GM21737 (cell line): ENCODE data around the gene FAM120A.

ENCODE experiments used
- ATAC-seq: cut with Tn5 transposase; IDR thresholded peaks from one replicate; pipeline ENCODE4 v1.9.1; 2021; ENCODE audit warnings: mild to moderate bottlenecking, moderate library complexity; ENCODE audit not compliant: unreplicated experiment

FAM120A gene

DNA sequence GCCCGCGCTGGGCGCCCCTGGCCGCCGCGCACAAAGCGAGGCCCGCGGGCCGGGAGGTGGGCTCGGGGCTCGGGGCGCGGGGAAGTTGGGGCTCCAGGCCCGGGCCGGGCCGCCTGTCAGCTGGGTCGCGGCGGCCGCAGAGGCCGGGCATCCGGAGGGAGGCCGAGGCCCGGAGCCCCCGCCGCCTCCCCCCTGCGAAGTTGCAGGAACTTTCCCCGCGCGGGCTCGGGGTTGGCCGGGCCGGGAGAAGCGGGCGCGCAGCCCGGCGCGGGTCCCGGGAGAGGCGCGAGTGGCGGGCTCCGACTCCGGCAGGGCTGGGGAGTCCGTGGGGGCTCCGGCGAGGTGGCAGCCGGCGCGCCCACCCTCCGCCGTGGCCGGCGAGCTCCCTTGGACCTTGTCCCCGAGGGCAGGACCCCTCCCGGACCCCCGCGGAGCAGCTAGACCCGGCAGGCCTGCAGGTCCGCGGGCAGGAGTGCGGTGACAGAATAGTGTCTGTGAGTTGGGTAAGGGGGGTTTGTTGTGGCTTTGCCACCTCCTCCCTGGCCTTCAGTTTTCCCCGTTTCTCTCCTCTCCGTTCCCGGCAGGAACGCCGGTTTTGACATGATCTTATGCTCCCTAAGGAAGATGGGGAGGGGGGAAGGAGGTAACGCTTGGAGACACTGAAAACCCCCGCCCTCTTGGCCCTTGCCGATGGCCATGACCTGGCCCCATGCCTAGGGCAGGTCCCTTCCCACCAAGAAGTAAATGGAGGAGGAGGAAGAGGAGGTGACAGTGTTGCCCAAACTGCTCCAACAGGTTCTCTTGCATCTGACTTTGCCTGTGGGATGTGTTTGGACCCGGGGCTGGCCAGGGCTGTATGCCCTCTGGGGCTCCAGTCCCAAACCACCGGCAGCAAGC is 125.8 kb downstream of the FAM120A start:
- ATAC-seq, result no peak

DNA sequence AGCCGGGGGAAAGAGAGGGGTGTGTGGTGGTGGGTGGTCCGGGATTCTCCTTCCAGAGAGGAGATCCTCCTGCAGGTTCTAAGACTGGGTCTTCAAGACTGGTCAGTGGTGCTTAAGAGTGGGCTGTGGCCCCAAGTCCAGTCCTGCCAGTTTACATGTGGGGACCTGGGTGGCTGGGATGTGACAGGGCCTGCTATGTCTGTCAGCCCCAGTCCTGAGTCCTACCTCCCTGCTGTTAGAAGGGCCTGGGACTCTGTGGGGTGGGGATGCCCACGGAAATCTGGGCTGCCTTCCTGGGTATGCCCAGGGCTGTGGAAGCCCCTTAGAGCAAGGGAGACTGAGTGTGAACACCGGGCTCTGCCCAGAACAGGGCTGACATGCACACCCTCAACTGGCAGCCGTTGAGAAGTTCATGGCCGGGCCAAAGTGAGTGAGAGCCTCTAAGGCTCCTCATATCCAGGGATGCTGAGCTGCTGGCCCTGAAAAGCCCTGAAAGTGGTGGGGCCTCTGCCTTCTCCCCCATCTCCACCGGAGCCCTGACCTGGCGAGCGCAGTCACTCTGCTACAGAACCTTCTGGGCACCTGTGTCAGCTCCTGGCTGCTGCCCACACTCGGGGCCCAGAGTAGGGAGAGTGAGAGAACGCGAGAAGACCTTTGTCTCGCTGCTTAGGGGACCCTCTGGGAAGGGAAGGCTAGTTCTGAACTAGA is 126.6 kb downstream of the FAM120A start:
- no peak for ATAC-seq

DNA sequence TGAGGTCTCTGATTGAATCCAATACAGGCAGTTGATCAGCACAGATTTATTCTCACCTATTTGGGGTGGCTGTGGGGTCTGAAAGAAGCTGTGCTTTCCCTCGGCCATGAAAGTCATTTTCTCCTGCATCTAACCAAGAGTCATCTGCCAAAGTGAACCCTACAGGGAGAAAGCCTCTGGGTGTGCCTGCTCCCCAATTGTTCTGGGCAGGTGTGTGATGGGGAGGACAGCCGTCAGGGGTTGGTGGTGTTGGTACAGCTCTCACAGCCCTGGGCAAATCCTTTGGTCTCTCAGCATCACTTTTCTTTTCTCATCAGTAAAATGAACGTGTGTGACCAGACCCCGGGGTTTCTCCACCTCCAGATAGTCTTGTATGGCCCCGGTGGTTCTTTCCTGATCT is 127.4 kb downstream of the FAM120A start:
- ATAC-seq, result no peak

GRCh38 chr9:93579711-93580516 is 128.4 kb downstream of the FAM120A start:
- ATAC-seq, result no peak

DNA sequence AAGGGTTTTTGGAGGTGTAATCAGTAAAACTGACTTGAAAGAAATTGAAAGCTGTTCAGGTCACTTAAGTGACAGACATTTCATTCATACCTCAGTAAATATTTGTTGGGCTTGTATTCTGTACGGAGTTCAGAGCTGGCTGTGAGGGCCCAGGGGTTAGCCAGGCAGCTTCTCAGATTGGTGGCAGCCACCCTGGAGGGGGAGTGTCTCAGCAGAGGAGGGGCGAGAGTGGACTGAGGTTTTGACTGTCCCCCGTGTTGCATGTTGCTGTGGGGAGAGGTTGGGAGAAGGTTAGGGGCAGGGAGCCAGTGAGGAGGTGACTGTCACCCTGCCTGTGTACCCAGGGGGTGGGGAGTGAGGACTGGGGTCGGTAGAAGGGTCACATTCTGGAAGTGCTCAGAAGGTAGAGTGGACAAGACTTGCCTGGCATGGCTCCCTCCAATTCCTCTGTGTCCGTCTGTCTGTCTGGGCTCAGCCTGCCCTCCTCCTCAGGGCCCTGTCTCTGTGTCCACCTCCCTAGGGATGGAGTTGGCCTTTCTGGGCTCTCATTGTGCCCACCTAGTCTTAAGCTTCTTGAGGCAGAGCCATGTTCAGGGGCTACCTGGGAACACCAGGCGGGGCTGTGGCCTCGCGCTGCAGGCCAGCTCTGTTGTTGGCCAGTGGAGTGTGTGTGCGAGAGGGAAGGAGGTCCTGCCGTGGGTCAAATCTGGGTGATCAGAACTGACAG is 129.3 kb downstream of the FAM120A start:
- ATAC-seq, result no peak

DNA sequence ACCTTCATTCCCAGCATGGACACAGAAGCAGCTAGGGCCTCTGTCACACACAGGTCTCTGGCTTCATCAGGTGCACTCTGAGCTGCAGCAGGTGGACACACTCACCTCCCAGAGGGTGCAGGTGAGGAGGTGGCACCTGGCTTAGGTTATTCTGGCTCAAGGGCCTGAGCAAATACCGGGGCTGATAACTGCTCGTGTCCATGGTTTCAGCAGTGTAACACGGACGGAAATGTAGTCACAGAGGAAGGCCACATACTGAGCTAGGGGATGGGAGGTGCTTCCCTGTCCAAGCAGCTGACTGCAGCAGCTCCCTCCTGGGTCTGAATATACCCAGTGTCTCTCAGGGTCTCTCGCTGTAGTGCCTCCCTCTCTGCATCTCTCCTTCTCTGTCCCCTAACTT is 130.6 kb downstream of the FAM120A start:
- ATAC-seq, result no peak

DNA sequence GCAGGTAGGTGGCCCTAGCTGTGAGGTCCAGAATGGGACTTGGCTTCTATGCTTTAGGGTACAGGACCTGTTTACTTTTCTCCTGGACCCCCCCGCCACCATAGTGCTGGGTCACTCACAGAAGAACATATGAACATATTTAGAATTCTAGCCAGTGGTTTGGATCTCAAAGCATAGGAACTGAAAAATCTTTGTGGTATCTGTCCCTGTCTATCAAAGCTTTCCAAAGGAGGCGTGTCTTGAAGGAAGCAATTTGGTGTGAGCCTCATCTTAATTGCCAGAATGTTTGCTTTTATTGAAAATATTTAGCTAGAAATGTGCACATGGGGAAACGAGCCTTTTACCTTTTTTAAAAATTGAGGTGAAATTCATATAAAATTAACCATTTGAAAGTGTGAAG is 131.1 kb downstream of the FAM120A start:
- ATAC-seq, result no peak

DNA sequence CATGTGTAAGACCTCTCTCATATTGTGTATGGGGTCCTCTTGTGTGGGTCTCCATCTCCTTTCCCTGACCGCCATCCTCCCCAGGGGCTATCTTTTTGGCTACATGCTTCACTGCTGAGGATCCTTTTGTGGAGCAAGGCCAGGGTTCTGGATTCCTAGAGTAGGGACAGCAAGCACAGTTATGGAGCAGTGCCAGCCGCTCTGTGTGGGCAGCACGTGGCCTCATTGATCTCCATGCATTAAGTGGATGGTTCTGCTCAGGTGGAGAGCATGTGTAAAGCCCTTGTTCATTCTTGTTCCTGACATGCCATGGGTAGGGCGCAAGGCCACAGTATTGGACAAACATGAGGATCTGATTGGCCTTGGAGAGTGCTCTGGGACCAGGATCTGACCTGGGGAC is 133.8 kb downstream of the FAM120A start:
- ATAC-seq, result no peak

- no peak for ATAC-seq
Measured at GRCh38 chr9:93585695-93586094, 134.2 kb downstream of the FAM120A start.

GRCh38 chr9:93586290-93587057 is 135.0 kb downstream of the FAM120A start:
- ATAC-seq, result no peak

DNA sequence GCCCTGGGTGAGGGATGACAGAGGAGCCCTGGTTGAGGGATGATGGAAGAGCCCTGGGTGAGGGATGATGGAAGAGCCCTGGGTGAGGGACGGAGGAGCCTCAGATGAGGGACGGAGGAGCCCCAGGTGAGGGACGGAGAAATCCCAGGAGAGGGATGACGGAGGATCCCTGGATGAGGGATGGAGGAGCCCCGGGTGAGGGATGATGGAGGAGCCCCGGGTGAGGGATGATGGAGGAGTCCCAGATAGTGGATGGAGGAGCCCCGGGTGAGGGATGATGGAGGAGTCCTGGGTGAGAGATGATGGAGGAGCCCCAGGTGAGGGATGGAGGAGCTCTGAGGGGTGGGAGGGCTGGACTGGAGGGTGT is 135.8 kb downstream of the FAM120A start:
- no peak for ATAC-seq

DNA sequence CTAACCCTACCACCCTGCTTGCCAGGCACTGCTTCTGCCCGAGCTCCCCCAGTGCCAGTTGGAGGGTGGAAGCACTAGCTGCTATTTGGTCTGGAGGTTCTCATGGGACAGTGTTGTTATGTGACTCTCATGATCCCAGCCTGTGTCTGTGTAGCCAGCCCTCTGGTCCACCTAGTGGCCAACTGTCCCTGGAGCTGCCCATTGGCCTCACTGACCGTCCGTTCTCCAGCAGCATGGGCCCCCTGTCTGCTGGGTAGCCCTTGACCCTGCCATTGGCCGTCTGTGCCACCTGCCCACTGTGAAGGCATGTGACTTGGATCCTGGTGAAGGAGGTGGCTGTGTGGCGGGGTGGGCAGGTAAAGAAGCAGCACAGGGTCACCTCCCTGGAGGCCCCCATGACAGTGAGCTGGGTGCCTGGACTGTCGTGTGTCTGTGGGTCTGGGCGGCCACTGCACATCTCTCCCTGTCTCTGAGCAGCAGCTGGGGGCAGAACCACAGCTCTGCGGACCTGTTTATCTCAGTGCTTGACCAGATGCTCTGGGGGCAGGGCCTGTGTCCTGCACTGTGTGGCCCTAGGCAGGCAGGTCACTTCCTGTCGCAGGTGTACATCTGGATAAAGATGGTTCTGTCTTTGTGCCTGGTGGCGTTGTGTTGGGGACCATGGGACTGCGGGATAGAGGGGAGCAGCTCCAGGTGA is 136.3 kb downstream of the FAM120A start:
- no peak for ATAC-seq

DNA sequence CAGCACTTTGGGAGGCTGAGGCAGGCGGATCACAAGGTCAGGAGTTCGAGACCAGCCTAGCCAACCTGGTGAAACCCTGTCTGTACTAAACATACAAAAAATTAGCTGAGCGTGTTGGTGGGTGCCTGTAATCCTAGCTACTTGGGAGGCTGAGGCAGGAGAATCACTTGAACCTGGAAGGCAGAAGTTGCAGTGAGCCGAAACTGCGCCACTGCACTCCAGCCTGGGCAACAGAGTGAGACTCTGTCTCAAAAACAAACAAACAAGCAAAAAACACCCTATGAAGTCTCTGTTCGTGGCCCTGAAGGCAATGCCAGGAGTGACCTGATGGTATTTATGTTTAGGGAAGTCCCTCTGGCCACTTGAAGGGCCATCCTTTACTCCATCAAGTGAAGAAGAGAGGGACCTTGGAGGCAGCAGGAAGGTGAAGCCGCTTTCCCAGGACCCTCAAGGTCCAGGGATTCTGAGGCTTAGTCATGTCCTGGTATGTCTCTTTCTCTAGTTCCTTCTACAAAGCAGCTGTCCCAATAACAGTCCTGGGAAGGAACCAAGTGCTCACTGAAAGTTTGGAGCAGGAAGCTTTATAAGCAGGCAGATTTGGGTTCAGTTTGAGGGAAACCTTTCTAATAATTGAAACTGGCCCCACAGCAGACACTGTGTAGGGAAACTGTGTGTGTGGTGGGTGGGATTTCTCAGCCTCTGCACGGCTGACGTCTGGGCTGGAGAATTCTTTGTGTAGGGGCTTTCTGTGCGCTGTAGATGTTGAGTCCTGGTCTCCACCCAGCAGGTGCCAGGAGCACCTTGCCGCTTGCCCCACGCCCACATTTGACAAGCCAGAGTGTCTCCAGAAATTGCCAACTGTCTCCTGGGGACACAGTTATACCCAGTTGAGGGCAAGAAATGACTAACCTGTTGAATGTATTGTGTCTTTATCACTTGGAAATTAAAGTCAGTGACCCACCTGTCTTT is 137.4 kb downstream of the FAM120A start:
- ATAC-seq, result no peak

DNA sequence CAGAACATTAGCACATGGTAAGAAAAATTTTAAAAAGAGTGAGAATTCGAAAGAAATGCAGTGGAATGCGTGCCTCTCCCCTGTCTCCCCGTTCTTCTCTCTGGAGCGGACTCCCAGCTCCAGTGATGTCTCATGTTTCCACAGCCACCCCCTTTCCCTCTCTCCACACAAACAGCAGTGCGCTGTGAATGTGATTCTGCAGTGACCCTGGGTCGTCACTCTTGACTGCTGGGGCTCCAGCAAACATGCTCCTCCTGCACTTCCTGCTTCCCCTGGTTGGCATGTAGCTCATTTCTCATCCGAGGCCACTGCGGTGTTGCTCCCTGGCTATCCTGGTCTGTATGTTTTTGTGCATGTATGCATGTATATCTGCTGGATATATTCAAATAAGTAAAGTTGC is 138.2 kb downstream of the FAM120A start:
- ATAC-seq, result no peak

- ATAC-seq, result no peak
Measured at GRCh38 chr9:93590609-93591234, 139.2 kb downstream of the FAM120A start.

DNA sequence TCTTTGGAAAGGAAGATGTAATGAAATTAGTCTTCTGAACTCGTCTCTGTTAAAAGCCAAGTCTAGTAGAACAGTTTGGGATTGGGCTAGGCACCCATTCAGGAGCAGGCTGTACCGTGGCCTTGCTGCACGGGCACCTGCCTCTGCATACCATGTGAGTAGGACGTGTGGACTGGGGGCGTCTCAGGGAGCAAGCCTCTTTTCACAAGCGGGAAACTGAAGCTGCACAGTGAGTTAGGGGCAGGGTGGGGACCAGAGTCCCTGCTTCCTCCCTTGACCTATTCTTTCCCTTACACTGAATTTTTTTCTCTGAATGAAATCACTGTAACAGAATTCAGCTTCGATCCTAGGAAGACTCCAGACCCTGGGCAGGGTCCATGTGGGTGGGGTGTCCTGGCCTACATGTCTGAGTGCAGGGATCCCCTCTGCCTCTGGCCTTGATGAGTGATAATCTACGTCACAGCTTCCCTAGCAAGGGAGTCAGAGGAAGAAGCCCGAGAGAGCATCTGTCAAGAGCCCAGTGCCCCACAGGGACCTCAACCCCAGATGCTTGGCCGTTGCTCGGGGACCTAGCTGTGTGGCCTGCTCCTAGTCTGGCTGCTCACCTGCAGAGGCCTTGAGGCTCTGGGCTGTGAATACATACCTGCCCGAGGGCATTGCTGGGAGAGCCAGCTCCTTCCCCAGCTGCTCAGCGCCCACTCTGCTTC is 140.0 kb downstream of the FAM120A start:
- ATAC-seq, result no peak

DNA sequence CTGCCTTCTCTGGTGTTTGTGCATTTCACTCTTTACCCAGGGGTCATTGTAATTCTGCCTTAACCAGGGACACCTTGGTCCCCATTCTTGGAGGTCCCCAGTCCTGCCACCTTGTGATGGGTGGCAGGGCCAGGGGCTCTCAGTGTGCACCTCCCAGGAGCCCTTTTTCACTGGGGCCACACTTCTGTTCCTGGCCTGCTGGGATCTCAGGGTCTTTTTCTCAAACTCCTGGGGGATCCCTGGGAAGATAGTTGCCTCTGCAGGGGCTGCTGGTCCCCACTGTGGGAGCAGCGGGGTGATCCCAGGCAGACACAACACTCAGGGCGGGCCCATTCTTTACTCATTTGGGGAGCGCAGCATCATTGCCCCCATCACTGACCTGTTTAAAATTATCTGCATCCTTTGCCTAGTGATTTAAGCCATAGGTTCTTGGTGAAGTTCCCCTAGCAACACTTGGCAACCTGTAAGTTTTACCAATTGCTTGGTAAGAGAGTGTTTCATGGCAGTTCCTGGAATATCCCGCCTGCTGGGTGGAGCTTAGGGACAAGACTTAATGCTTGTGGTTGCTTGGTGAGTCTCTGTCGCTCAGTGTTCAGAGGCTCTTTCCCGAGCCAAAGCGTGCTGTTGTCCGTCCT is 140.6 kb downstream of the FAM120A start:
- no peak for ATAC-seq
